ENCODE measurements around the gene USP32.

USP32 gene

GRCh38 chr17:60283816-60284215, 108.1 kb downstream of the USP32 start:
- Histone ChIP-seq H3K4me3 (ENCODE audit: insufficient read depth, low read length, poor library complexity, severe bottlenecking) (no peak overlapping the region), H3K9me2 (replicated peaks; ENCODE audit: insufficient read depth, low read length) (no peaks in the 10 kb centered on the region), H4K20me1 (ENCODE audit: low read depth, low read length) (no peaks in the 10 kb centered on the region), H3K79me2 (ENCODE audit: insufficient read depth, low read length) (no peaks in the 10 kb centered on the region), H3K9me3 (ENCODE audit: insufficient read depth, low read length) (no peaks in the 10 kb centered on the region), H2AFZ (ENCODE audit: low read depth, low read length, severe bottlenecking) (no peak overlapping the region), H3F3A (ENCODE audit: insufficient read depth) (no peaks in the 10 kb centered on the region), H3K4me2 (ENCODE audit: low read depth, low read length, poor library complexity, severe bottlenecking) (no peak overlapping the region), H3K27ac (ENCODE audit: low read depth, low read length) (no peak overlapping the region), H3K9ac (ENCODE audit: low read length) (no peak overlapping the region), H3K36me3 (ENCODE audit: low read length) (no peaks in the 10 kb centered on the region), H3K27me3 (ENCODE audit: low read length) (no peaks in the 10 kb centered on the region)
- TF ChIP-seq CTCF (IDR thresholded peaks at IDR 0.05; ENCODE audit: insufficient read depth, low read length, poor library complexity, severe bottlenecking) (no peak), EZH2phosphoT487 (conservative IDR thresholded peaks at IDR 0.05; ENCODE audit: low read length) (no peak)

GRCh38 chr17:60280673-60281072, 111.3 kb downstream of the USP32 start:
- no peak overlapping the region for H3K27ac ChIP-seq (ENCODE audit: low read depth, low read length)
- no peak overlapping the region for H2AFZ ChIP-seq (ENCODE audit: low read depth, low read length, severe bottlenecking)
- TF ChIP-seq EZH2phosphoT487 (conservative IDR thresholded peaks at IDR 0.05; ENCODE audit: low read length) (no peak), CTCF (IDR thresholded peaks at IDR 0.05; ENCODE audit: insufficient read depth, low read length, poor library complexity, severe bottlenecking) (no peak)
- no peaks in the 10 kb centered on the region for H3K9me3 ChIP-seq (ENCODE audit: insufficient read depth, low read length)
- no peak overlapping the region for H3K4me3 ChIP-seq (ENCODE audit: insufficient read depth, low read length, poor library complexity, severe bottlenecking)
- no peaks in the 10 kb centered on the region for H3K79me2 ChIP-seq (ENCODE audit: insufficient read depth, low read length)
- no peaks in the 10 kb centered on the region for H3K27me3 ChIP-seq (ENCODE audit: low read length)
- H3K9ac ChIP-seq (ENCODE audit: low read length) = no peak overlapping the region
- H3K36me3 ChIP-seq (ENCODE audit: low read length) = no peaks in the 10 kb centered on the region
- no peaks in the 10 kb centered on the region for H4K20me1 ChIP-seq (ENCODE audit: low read depth, low read length)
- H3F3A ChIP-seq (ENCODE audit: insufficient read depth) = no peaks in the 10 kb centered on the region
- no peak overlapping the region for H3K4me2 ChIP-seq (ENCODE audit: low read depth, low read length, poor library complexity, severe bottlenecking)
- H3K9me2 ChIP-seq (replicated peaks; ENCODE audit: insufficient read depth, low read length) = no peaks in the 10 kb centered on the region

GRCh38 chr17:60278237-60278636, 113.7 kb downstream of the USP32 start:
- H3K9me3 ChIP-seq (ENCODE audit: insufficient read depth, low read length) = no peaks in the 10 kb centered on the region
- TF ChIP-seq EZH2phosphoT487 (conservative IDR thresholded peaks at IDR 0.05; ENCODE audit: low read length) (no peak), CTCF (IDR thresholded peaks at IDR 0.05; ENCODE audit: insufficient read depth, low read length, poor library complexity, severe bottlenecking) (no peak)
- H3K9ac ChIP-seq (ENCODE audit: low read length) = no peak overlapping the region
- no peaks in the 10 kb centered on the region for H4K20me1 ChIP-seq (ENCODE audit: low read depth, low read length)
- no peak overlapping the region for H3K4me2 ChIP-seq (ENCODE audit: low read depth, low read length, poor library complexity, severe bottlenecking)
- H2AFZ ChIP-seq (ENCODE audit: low read depth, low read length, severe bottlenecking) = no peak overlapping the region
- no peak overlapping the region for H3K4me3 ChIP-seq (ENCODE audit: insufficient read depth, low read length, poor library complexity, severe bottlenecking)
- no peaks in the 10 kb centered on the region for H3F3A ChIP-seq (ENCODE audit: insufficient read depth)
- H3K79me2 ChIP-seq (ENCODE audit: insufficient read depth, low read length) = no peaks in the 10 kb centered on the region
- H3K27me3 ChIP-seq (ENCODE audit: low read length) = no peaks in the 10 kb centered on the region
- H3K36me3 ChIP-seq (ENCODE audit: low read length) = no peaks in the 10 kb centered on the region
- no peaks in the 10 kb centered on the region for H3K9me2 ChIP-seq (replicated peaks; ENCODE audit: insufficient read depth, low read length)
- H3K27ac ChIP-seq (ENCODE audit: low read depth, low read length) = no peak overlapping the region

Measured in SU-DHL-6 (cell line).